ENCODE results near the gene RAB11B.
A peak's percentile ranks its signal among the peaks of the same experiment; 100 is the strongest.
"Not testable (repeated sequence)": the region's sequence is repeated elsewhere in the genome, so short reads cannot be mapped to it uniquely, and the experiment has no call there.

RAB11B gene

GRCh38 chr19:8396563-8397203 lies 6.5 kb downstream of the RAB11B start:
- peak; percentile 65 for DNase-seq

- DNase-seq, result no peak
Measured at GRCh38 chr19:8397271-8397670, 7.1 kb downstream of the RAB11B start.

- no peak for DNase-seq
Measured at GRCh38 chr19:8397746-8398310, 7.7 kb downstream of the RAB11B start.

GRCh38 chr19:8398311-8398771 lies 8.2 kb downstream of the RAB11B start:
- DNase-seq, result no peak

- no peak for DNase-seq
Measured at GRCh38 chr19:8399681-8400188, 9.6 kb downstream of the RAB11B start.

GRCh38 chr19:8401981-8402411 lies 11.8 kb downstream of the RAB11B start:
- DNase-seq, result no peak

- DNase-seq, result no peak
Measured at GRCh38 chr19:8403098-8403819, 13.1 kb downstream of the RAB11B start.

GRCh38 chr19:8403820-8404109 lies 13.6 kb downstream of the RAB11B start:
- DNase-seq, result no peak

- no peak for DNase-seq
Measured at GRCh38 chr19:8404391-8405151, 14.4 kb downstream of the RAB11B start.

- not testable (repeated sequence) for DNase-seq
Measured at GRCh38 chr19:8410718-8411117, 20.6 kb downstream of the RAB11B start.

GRCh38 chr19:8412783-8413628 lies 22.8 kb downstream of the RAB11B start, which contains the start of gene MARCHF2:
Gene MARCHF2, plus strand, starts transcription at chr19:8413305. Its CDS starts 8,536 bp downstream, at chr19:8421841.
- peak; percentile 99 for DNase-seq

GRCh38 chr19:8413629-8413995 lies 23.5 kb downstream of the RAB11B start:
- DNase-seq, result no peak

GRCh38 chr19:8416796-8417195 lies 26.6 kb downstream of the RAB11B start:
- no peak for DNase-seq

- DNase-seq, result no peak
Measured at GRCh38 chr19:8421484-8422461, 31.6 kb downstream of the RAB11B start.

GRCh38 chr19:8423817-8424223 lies 33.7 kb downstream of the RAB11B start:
- peak; percentile 89 for DNase-seq

GRCh38 chr19:8425331-8425730 lies 35.2 kb downstream of the RAB11B start:
- DNase-seq, result not testable (repeated sequence)

- DNase-seq, result no peak
Measured at GRCh38 chr19:8426283-8426682, 36.1 kb downstream of the RAB11B start.

GRCh38 chr19:8429044-8429443 lies 38.9 kb downstream of the RAB11B start:
- DNase-seq, result no peak

GRCh38 chr19:8429826-8430225 lies 39.7 kb downstream of the RAB11B start:
- no peak for DNase-seq

GRCh38 chr19:8430650-8431049 lies 40.5 kb downstream of the RAB11B start:
- no peak for DNase-seq

- no peak for DNase-seq
Measured at GRCh38 chr19:8438236-8438635, 48.1 kb downstream of the RAB11B start.

All from right forelimb (tissue), 1 donor.